ENCODE measurements around the gene KCNJ16. TPM values are rescaled to one million over a fixed set of nuclear protein-coding genes. Genes with fewer than 3 reads are reported as not detected.

The KCNJ16 gene
- total RNA-seq, 1 experiment from 2014 or later: not detected

DNA sequence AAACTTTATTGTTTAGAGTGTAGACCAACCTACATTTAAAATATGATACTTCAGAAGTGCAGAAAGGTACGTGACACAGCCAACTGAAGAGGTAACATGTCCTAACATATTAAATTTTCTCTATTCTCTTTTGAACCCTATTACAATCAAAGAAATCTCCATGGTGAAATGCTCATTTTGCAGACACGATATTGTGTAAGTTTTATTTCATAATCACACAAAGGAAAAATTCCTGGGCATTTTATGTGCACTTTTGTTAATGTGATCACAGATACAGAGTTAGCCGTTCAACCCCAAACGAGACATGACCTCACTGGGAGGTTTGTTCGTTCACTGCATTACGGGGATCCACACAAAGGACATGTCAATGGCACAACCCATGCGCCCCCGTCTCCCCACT, 21.8 kb downstream of the KCNJ16 start:
- no peak for TF ChIP-seq EZH2 (IDR thresholded peaks at IDR 0.05; ENCODE audit: borderline replicate concordance, low read depth, low read length, poor library complexity, severe bottlenecking)
- TF ChIP-seq, protein P1, sequence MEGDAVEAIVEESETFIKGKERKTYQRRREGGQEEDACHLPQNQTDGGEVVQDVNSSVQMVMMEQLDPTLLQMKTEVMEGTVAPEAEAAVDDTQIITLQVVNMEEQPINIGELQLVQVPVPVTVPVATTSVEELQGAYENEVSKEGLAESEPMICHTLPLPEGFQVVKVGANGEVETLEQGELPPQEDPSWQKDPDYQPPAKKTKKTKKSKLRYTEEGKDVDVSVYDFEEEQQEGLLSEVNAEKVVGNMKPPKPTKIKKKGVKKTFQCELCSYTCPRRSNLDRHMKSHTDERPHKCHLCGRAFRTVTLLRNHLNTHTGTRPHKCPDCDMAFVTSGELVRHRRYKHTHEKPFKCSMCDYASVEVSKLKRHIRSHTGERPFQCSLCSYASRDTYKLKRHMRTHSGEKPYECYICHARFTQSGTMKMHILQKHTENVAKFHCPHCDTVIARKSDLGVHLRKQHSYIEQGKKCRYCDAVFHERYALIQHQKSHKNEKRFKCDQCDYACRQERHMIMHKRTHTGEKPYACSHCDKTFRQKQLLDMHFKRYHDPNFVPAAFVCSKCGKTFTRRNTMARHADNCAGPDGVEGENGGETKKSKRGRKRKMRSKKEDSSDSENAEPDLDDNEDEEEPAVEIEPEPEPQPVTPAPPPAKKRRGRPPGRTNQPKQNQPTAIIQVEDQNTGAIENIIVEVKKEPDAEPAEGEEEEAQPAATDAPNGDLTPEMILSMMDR (conservative IDR thresholded peaks at IDR 0.05; ENCODE audit: low read depth, low read length): no peak
- no peak for DNase-seq (ENCODE audit: low spot score)
- ChIA-PET POLR2A (ENCODE audit: low non-redundant PET) (no interaction called here), CTCF (no interaction called here)
- H3K4me3 ChIP-seq (ENCODE audit: low read depth, low read length, poor library complexity, severe bottlenecking): no peak overlapping the region
- H3K27ac ChIP-seq (ENCODE audit: low read depth, low read length, poor library complexity, severe bottlenecking): no peak overlapping the region
- intact Hi-C loops (cut with micrococcal nuclease; ENCODE audit: unreplicated experiment): no loop called here
- H3K36me3 ChIP-seq (ENCODE audit: insufficient read depth, low read length, poor library complexity, severe bottlenecking): no peaks in the 10 kb centered on the region
- H3K27me3 ChIP-seq (replicated peaks; ENCODE audit: insufficient read depth, low read depth, low read length, poor library complexity): peaks cover 32% of the 10 kb centered on the region
- BruUV-seq (replicated peaks): no TSS peak
- no peaks in the 10 kb centered on the region for H3K4me1 ChIP-seq (ENCODE audit: insufficient read depth, low read length, poor library complexity, severe bottlenecking)
- no peaks in the 10 kb centered on the region for H3K9me3 ChIP-seq (ENCODE audit: low read depth, low read length, poor library complexity, severe bottlenecking)

DNA sequence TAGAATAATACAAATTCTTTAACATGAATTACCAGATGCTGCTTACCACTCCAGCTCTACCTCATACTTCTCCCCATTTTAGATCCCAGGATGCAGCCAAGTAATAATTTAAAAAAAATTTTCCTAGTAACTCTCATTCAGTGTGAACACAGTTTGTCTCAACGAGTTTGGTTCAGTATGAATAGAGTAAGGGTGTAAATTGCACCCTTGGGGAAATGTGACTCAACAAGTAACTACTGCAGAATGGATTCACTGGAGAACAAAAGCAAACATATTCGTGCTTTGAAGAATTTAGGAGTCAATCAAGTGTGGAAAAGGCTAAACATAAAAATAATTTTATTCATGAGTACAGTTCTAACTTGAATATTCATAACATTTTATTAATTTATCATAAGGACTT, 23.0 kb downstream of the KCNJ16 start:
- TF ChIP-seq, protein P1 (conservative IDR thresholded peaks at IDR 0.05; ENCODE audit: low read depth, low read length): no peak
- no peak for TF ChIP-seq EZH2 (IDR thresholded peaks at IDR 0.05; ENCODE audit: borderline replicate concordance, low read depth, low read length, poor library complexity, severe bottlenecking)
- H3K4me1 ChIP-seq (ENCODE audit: insufficient read depth, low read length, poor library complexity, severe bottlenecking): no peaks in the 10 kb centered on the region
- no peaks in the 10 kb centered on the region for H3K36me3 ChIP-seq (ENCODE audit: insufficient read depth, low read length, poor library complexity, severe bottlenecking)
- no peaks in the 10 kb centered on the region for H3K9me3 ChIP-seq (ENCODE audit: low read depth, low read length, poor library complexity, severe bottlenecking)
- CTCF ChIA-PET: no interaction called here
- no TSS peak for BruUV-seq (replicated peaks)
- POLR2A ChIA-PET (ENCODE audit: low non-redundant PET): no interaction called here
- intact Hi-C loops (cut with micrococcal nuclease; ENCODE audit: unreplicated experiment): no loop called here
- no peak overlapping the region for H3K27ac ChIP-seq (ENCODE audit: low read depth, low read length, poor library complexity, severe bottlenecking)
- peaks cover 32% of the 10 kb centered on the region for H3K27me3 ChIP-seq (replicated peaks; ENCODE audit: insufficient read depth, low read depth, low read length, poor library complexity)
- peak; percentile 15 for DNase-seq (ENCODE audit: low spot score)
- no peak overlapping the region for H3K4me3 ChIP-seq (ENCODE audit: low read depth, low read length, poor library complexity, severe bottlenecking)

DNA sequence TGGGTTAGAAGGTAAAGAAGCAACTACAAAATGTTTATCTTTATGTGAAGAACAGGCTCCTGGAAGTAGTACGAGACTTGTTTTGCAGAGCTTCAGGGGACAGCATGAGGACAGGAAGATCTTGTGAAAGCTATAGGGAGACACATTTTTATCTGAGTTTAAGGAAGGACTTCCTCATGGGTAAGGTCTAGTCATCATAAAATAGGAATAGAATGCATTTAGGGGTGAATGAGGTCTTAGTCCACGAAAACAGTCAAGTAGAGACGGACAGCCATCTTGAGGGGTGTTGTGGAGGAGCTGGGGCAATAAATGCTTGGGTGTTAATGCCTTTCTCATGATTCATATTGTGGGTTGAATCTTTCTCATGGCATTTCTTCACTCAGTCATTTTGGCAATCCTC, 24.3 kb downstream of the KCNJ16 start:
- intact Hi-C loops (cut with micrococcal nuclease; ENCODE audit: unreplicated experiment): no loop called here
- H3K27ac ChIP-seq (ENCODE audit: low read depth, low read length, poor library complexity, severe bottlenecking): no peak overlapping the region
- TF ChIP-seq, protein P1 (conservative IDR thresholded peaks at IDR 0.05; ENCODE audit: low read depth, low read length): no peak
- no peak for TF ChIP-seq EZH2 (IDR thresholded peaks at IDR 0.05; ENCODE audit: borderline replicate concordance, low read depth, low read length, poor library complexity, severe bottlenecking)
- no peak for DNase-seq (ENCODE audit: low spot score)
- H3K4me1 ChIP-seq (ENCODE audit: insufficient read depth, low read length, poor library complexity, severe bottlenecking): no peaks in the 10 kb centered on the region
- H3K4me3 ChIP-seq (ENCODE audit: low read depth, low read length, poor library complexity, severe bottlenecking): no peak overlapping the region
- ChIA-PET CTCF (interaction anchor here (0.5 kb wide), 1 partner anchor 527 kb away, joined by 15 read pairs; no protein-coding TSS in a partner anchor), POLR2A (ENCODE audit: low non-redundant PET) (no interaction called here)
- no TSS peak for BruUV-seq (replicated peaks)
- H3K27me3 ChIP-seq (replicated peaks; ENCODE audit: insufficient read depth, low read depth, low read length, poor library complexity): peaks cover 32% of the 10 kb centered on the region
- H3K36me3 ChIP-seq (ENCODE audit: insufficient read depth, low read length, poor library complexity, severe bottlenecking): no peaks in the 10 kb centered on the region
- no peaks in the 10 kb centered on the region for H3K9me3 ChIP-seq (ENCODE audit: low read depth, low read length, poor library complexity, severe bottlenecking)

All from A673 (cell line).